GM06990 (cell line): ENCODE measurements around the gene NELFA.

ENCODE experiments used
- DNase-seq: peaks from one replicate; pipeline ENCODE4 v3.0.0-alpha.2; 2011; ENCODE audit not compliant: insufficient read length; ENCODE audit errors: extremely low read depth
- H3K27me3 ChIP-seq: replicated peaks from 2 replicates; pipeline ENCODE4 v1.6.0; 2011; ENCODE audit warnings: low read length; ENCODE audit not compliant: control insufficient read depth, insufficient read depth
- H3K36me3 ChIP-seq: 2 replicates; pipeline ENCODE4 v1.5.1; 2011; ENCODE audit warnings: low read length; ENCODE audit not compliant: control insufficient read depth, insufficient read depth
- H3K4me3 ChIP-seq: replicated peaks from 2 replicates; pipeline ENCODE4 v1.5.1; 2011; ENCODE audit warnings: low read depth, mild to moderate bottlenecking, control low read depth, low read length
- TF ChIP-seq, protein P1 (sequence below): IDR thresholded peaks from 2 replicates; pipeline ENCODE4 v1.5.1; 2011; ENCODE audit warnings: low read length, control low read depth, mild to moderate bottlenecking, inconsistent platforms; ENCODE audit not compliant: insufficient read depth, poor library complexity, severe bottlenecking

The NELFA gene

GRCh38 chr4:1985780-1986577, 22.8 kb downstream of the NELFA start:
- TF ChIP-seq, protein P1, sequence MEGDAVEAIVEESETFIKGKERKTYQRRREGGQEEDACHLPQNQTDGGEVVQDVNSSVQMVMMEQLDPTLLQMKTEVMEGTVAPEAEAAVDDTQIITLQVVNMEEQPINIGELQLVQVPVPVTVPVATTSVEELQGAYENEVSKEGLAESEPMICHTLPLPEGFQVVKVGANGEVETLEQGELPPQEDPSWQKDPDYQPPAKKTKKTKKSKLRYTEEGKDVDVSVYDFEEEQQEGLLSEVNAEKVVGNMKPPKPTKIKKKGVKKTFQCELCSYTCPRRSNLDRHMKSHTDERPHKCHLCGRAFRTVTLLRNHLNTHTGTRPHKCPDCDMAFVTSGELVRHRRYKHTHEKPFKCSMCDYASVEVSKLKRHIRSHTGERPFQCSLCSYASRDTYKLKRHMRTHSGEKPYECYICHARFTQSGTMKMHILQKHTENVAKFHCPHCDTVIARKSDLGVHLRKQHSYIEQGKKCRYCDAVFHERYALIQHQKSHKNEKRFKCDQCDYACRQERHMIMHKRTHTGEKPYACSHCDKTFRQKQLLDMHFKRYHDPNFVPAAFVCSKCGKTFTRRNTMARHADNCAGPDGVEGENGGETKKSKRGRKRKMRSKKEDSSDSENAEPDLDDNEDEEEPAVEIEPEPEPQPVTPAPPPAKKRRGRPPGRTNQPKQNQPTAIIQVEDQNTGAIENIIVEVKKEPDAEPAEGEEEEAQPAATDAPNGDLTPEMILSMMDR: no peak
- no peak for DNase-seq
- peaks cover 34% of the 10 kb centered on the region for H3K36me3 ChIP-seq

DNA sequence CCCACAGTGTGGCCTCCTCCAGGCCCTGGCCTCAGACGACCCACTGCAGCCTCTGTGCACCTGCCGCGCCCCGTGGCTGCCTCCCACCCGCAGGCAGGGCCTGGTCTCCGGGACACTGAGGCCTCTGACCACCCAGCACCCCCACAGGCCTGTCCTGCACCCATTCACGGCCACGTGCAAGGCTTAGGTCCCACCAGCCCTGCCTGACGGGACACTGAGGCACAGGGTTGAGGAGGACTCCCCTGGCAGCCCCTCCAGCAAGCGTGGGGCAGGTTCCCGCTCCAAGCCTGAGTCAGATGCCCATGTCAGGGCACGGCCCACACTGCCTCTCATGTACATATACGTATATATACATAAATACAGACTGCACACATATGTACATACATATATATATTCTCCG, 23.5 kb downstream of the NELFA start:
- DNase-seq: no peak
- Histone ChIP-seq H3K36me3 (peaks cover 37% of the 10 kb centered on the region), H3K4me3 (no peak overlapping the region), H3K27me3 (no peaks in the 10 kb centered on the region)
- TF ChIP-seq, protein P1: no peak

More at GRCh38 chr4:1985780-1986577, 22.8 kb downstream of the NELFA start:
- no peaks in the 10 kb centered on the region for H3K27me3 ChIP-seq
- H3K4me3 ChIP-seq: no peak overlapping the region

- DNase-seq: no peak
- TF ChIP-seq, protein P1: no peak
- Histone ChIP-seq H3K4me3 (no peak overlapping the region), H3K36me3 (peaks cover 39% of the 10 kb centered on the region), H3K27me3 (no peaks in the 10 kb centered on the region)
Observed at GRCh38 chr4:1984406-1985191, 24.2 kb downstream of the NELFA start.

GRCh38 chr4:1983846-1984405, 24.8 kb downstream of the NELFA start:
- no peak for DNase-seq
- TF ChIP-seq, protein P1: no peak
- peaks cover 36% of the 10 kb centered on the region for H3K36me3 ChIP-seq
- no peaks in the 10 kb centered on the region for H3K27me3 ChIP-seq
- no peak overlapping the region for H3K4me3 ChIP-seq

DNA sequence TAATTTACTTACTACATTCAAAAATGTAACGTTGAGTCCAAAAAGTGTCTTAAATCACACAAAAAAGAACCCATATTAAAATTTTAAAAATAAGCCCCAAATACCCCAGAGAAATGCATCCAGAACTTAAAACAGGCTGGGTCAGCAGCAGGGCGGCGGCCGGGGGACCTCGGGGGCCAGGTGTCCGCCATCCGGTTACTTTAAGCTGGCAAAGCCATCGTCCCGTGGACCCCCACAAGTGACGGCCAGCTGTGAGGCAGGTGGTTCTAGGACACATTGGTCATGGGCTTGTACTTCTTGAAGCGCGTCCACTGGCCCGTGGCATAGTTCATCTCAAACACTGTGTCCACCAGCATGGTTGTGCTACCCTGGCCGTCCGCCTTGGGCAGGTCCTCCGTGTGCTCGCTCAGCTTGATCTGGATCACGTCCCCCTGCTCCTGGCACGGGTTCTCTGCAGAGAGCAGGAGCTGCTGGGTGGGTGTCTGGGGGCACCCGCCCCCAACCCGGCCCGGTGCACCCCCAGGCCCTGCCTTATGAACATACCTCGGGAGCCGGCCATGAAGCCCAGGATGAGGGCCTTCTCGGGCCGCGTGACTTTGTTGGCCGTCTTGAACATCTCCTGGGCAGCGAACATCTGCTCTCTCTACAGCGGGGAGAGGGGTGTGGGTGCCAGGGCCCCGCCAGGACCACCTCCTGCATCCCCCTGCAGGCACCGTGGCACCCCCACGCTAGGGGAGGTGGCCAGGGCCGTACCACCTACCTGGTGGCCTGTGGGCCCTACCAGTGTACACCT, 25.5 kb downstream of the NELFA start:
- Histone ChIP-seq H3K4me3 (no peak overlapping the region), H3K36me3 (peaks cover 39% of the 10 kb centered on the region), H3K27me3 (no peaks in the 10 kb centered on the region)
- no peak for DNase-seq
- TF ChIP-seq, protein P1: no peak
